ENCODE measurements around the gene ACAA2.
"Not testable (repeated sequence)": the region's sequence is repeated elsewhere in the genome, so short reads cannot be mapped to it uniquely, and the experiment has no call there.

Gene ACAA2

GRCh38 chr18:49843778-49844625, 30.7 kb upstream of the ACAA2 start:
- DNase-seq = no peak

DNA sequence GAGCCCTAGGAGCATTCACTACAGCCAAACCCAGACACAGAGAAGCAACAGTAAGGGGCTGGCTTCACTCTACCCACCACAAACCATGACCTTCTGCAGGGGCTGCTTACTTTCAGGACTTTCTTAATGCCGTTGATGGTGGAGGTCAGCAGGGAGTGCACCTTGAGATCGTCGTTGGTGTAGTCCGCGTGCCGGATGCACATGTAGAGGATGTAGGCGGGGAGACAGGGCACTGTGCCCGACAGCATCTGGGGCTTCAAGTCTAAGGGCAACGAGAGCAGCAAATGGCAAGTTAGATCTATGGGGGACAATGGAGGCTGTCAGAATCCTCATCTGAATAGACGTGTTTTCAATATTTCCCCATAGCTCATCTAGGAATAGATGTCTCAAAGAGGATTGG, 29.8 kb upstream of the ACAA2 start:
- no peak for DNase-seq

- DNase-seq = no peak
These were observed 29.3 kb upstream of the ACAA2 start for GRCh38 chr18:49842656-49843055.

DNA sequence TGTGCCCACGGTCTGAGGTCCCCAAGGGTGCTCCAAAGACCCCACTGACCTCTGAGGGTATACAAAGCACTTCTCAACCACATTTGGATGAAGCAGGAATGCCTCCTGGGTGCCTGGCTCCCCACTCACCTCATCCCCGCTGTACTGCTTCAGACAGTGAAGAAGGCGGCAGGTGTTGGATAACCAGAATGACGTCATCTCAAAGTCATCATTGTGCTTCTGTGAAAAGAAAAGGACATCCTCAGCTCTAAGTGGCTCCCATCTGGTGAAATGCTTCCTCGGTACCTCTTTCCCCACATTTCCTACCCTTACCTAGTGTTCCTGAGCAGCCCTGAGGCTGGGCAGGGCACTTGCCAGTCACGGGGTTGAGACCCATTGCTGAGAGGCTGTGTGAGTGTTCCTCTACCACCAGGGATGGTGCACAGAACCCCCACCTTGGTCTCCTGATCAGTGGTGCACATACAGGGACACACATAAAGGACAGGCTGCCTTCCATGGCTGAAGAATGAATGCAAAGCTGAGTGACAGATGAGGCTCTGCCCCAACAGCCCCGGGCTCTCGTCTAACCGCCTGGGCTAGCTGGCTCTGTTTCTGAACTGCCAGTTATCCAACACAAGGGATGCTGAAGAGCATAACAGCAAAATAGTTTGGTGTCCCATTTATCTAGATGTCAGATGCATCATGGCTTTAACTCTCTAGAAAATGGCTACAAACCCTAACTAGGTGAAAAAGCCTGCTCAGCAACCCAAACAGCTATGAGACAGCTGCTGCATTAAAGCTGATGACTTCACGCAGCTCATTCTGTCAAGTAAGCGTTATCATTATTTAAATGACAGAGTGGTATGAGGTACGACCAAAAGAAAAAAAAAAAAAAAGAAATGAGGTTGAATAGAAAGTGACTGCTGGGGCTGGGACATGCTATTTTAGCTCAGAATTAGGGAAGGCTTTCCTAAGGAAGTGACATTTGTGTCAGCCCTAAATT, 28.2 kb upstream of the ACAA2 start:
- DNase-seq = no peak

DNA sequence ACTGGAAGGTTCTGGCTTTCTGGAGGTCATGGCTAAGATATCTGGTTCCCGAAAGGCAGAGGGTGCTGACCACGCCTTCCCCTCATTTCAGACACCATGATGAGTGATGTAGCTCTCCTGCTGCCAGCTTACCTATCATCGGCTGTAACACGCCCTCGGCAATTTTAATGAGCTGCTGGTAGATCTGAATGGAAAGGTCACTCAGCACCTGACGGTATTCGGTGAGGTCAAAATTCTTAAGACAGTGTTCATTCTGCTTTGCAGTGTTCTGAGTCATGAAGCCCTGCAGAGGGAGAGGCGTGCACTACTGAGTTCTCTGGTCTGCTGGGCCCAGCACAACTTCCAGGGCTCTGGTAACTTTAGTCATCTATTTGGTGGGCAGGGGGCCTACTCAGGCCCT, 25.7 kb upstream of the ACAA2 start:
- DNase-seq = no peak

DNA sequence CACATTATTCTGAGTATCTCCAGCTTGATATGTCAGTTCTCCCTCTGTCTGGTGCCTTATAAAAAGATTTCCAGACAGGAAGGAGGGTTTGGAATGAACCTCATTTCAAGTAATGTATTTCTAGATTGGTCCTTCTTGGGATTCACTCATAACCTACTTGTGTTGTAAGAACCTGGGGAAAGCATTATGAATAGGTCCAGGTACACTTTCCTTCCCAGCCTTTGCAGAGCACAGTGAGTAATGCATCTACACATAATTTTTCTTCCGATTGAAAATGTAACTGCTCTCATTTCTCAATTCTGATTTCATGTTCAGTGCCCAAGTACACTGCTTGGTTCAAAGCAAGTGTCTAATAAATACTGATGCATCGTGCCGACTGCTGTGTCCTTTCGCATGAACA, 25.0 kb upstream of the ACAA2 start:
- DNase-seq = no peak

- no peak for DNase-seq
These were observed 24.6 kb upstream of the ACAA2 start for GRCh38 chr18:49837889-49838288.

GRCh38 chr18:49837316-49837835, 24.0 kb upstream of the ACAA2 start:
- not testable (repeated sequence) for DNase-seq

- DNase-seq = no peak
These were observed 22.1 kb upstream of the ACAA2 start for GRCh38 chr18:49835405-49835804.

- no peak for DNase-seq
These were observed 20.9 kb upstream of the ACAA2 start for GRCh38 chr18:49834258-49834657.

- DNase-seq = no peak
These were observed 20.5 kb upstream of the ACAA2 start for GRCh38 chr18:49833814-49834213.

DNA sequence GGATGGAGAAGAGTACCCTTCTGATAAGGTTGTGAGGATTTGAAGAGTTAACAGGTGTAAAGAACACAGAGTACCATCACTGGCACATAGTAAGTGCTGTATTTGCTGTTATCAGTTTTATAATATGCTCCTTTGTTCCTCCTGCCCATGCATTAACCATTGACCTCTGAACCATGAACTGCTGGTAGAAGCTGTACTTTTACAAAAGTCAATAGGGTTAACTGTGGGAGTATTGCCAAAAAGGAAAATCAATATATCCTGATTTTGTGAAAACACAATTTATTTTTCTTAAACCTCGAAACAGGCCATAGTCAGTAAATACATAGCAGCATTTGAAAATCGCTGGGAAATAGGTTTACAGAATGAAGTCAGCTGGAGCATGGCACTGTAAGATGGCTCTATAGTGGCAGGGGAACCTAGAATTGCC, 18.9 kb upstream of the ACAA2 start:
- no peak for DNase-seq

GRCh38 chr18:49827996-49828395, 14.7 kb upstream of the ACAA2 start:
- no peak for DNase-seq

- peak; percentile 23 for DNase-seq
These were observed 6.7 kb upstream of the ACAA2 start for GRCh38 chr18:49819823-49820671.

DNA sequence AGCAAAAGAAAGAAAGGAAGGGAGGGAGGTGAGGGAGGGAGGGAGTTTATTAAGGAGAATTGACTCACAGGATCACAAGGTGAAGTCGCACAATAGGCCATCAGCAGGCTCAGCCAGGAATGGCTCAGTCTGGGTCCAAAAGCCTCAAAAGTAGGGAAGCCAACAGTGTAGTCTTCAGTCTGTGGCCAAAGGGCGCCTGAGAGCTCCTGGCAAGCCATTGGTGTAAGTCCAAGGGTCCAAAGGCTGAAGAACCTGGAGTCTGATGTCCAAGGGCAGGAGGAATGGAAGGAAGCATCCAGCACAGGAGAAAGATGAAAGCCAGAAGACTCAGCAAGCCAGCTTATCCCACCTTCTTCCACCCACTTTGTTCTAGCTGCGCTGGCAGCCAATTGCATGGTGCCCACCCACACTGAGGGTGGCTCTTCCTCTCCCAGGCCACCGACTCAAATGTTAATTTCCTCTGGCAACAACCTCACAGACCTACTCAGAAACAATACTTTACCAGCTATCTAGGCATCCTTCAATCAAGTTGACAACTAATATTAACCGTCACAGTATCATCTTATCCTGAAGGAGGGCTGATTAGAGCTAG, 5.8 kb upstream of the ACAA2 start:
- DNase-seq = no peak

DNA sequence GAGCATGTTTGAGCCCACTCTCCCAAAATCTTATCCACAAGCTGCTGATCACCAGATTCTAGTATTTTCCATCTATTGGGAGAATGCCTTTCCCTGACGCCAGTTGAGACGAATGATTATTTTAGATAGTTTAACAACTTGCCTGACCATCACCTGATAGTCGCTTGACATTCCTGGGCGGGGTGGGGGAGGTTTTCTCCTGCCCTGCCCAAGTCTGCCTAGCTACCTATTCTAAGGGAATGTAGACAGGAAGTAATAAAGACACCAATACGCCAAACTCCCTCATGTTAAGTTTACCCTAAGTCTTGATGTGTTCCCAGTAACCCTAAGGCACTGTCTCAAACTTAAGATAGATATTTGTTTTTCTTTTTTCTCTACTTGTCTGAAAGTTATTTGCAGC, 4.6 kb upstream of the ACAA2 start:
- DNase-seq = no peak

DNA sequence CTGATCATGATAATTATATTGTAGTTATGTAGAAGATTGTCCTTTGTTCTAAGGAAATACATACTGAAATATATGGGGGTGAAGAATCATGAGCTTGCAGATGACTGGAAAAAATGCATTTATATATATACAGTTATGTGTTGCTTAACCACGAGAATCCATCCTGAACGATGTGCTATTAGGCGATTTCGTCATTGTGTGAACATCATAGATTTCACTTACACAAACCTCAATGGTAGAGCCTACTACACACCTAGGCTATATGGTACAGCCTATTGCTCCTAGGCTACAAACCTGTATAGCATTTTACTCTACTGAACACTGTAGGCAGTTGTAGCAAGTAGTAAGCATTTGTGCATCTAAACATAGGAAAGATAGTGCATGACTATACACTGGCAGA, 2.6 kb upstream of the ACAA2 start:
- no peak for DNase-seq

GRCh38 chr18:49814147-49814499, 790 bp upstream of the ACAA2 start:
- peak; percentile 36 for DNase-seq

GRCh38 chr18:49813069-49813318, 339 bp downstream of the ACAA2 start:
- no peak for DNase-seq

- no peak for DNase-seq
These were observed 856 bp downstream of the ACAA2 start for GRCh38 chr18:49812286-49813068.

DNA sequence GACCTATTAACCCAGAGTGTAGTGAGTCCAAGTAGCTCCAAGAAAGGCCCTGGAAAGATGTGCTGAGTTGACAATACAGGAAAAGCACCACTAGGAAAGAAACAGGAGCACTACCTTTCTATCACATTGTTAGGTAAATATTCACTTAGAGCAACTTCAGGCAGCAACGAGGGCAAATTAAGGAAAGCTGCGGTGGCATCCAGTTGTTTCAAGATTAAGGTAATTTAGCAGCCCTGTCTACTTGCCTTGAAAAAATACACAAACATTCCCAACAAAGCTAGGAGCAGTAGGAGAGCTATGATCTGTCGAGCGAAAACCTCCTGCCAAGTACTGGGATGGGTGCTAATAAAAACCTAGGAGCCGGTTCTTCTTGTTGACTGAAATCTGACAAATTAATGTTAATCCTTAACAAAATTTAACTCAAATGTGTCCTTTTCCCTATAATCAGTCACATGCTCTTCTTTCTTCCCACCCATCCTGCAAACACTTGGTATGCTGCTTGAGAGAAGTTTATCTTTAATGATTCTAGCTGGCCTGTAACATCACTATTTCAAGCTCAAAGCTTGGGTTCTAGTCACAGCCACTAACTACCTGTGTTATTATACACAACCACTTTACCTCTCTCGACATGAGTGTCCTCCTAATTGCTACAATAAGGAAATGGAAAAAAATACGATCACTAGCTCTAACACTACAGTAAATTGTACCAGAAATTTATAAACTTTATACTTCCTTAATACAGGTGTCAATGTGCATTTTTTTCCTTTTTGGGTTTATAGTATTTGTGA, 2.0 kb downstream of the ACAA2 start:
- DNase-seq = no peak

Data from activated T-cell treated with anti-CD3 and anti-CD28 coated beads for 4 hours (primary cell).